ENCODE data around the gene STYXL2.

Gene STYXL2

GRCh38 chr1:167137793-167138510 is 44.1 kb downstream of the STYXL2 start:
- no peak for DNase-seq

- DNase-seq = no peak
Measured at GRCh38 chr1:167138703-167139102, 44.8 kb downstream of the STYXL2 start.

GRCh38 chr1:167141963-167142362 is 48.1 kb downstream of the STYXL2 start:
- no peak for DNase-seq

Measured in NCI-H2081 treated with DMSO at 0.1 percent for 48 hours (cell line).